ENCODE data around the gene INS.

The INS gene

GRCh38 chr11:2207212-2207611 is 46.2 kb upstream of the INS start:
- in situ Hi-C loops (cut with MboI; ENCODE audit: low pct_unique_long_range_greater_than_20kb, low sequenced_read_pairs, unreplicated experiment): no loop called here
- DNase-seq (ENCODE audit: low spot score): no peak
- no peak for TF ChIP-seq CTCF (IDR thresholded peaks at IDR 0.05; ENCODE audit: extremely low read depth, insufficient read depth, missing control alignments)

- in situ Hi-C loops (cut with MboI; ENCODE audit: low pct_unique_long_range_greater_than_20kb, low sequenced_read_pairs, unreplicated experiment): no loop called here
- no peak for DNase-seq (ENCODE audit: low spot score)
- no peak for TF ChIP-seq CTCF (IDR thresholded peaks at IDR 0.05; ENCODE audit: extremely low read depth, insufficient read depth, missing control alignments)
Measured at GRCh38 chr11:2205981-2206690, 45.1 kb upstream of the INS start.

- in situ Hi-C loops (cut with MboI; ENCODE audit: low pct_unique_long_range_greater_than_20kb, low sequenced_read_pairs, unreplicated experiment): no loop called here
- TF ChIP-seq CTCF (IDR thresholded peaks at IDR 0.05; ENCODE audit: extremely low read depth, insufficient read depth, missing control alignments): no peak
- no peak for DNase-seq (ENCODE audit: low spot score)
Measured at GRCh38 chr11:2205214-2205720, 44.3 kb upstream of the INS start.

GRCh38 chr11:2204361-2205213 is 43.6 kb upstream of the INS start:
- in situ Hi-C loops (cut with MboI; ENCODE audit: low pct_unique_long_range_greater_than_20kb, low sequenced_read_pairs, unreplicated experiment): no loop called here
- DNase-seq (ENCODE audit: low spot score): no peak
- no peak for TF ChIP-seq CTCF (IDR thresholded peaks at IDR 0.05; ENCODE audit: extremely low read depth, insufficient read depth, missing control alignments)

GRCh38 chr11:2203440-2204259 is 42.6 kb upstream of the INS start:
- TF ChIP-seq CTCF (IDR thresholded peaks at IDR 0.05; ENCODE audit: extremely low read depth, insufficient read depth, missing control alignments): no peak
- in situ Hi-C loops (cut with MboI; ENCODE audit: low pct_unique_long_range_greater_than_20kb, low sequenced_read_pairs, unreplicated experiment): no loop called here
- DNase-seq (ENCODE audit: low spot score): no peak

GRCh38 chr11:2202900-2203439 is 42.0 kb upstream of the INS start:
- in situ Hi-C loops (cut with MboI; ENCODE audit: low pct_unique_long_range_greater_than_20kb, low sequenced_read_pairs, unreplicated experiment): no loop called here
- no peak for TF ChIP-seq CTCF (IDR thresholded peaks at IDR 0.05; ENCODE audit: extremely low read depth, insufficient read depth, missing control alignments)
- no peak for DNase-seq (ENCODE audit: low spot score)

All from GM13977 (cell line).